HCT116 (cell line): Measurements from ENCODE around the gene NR2F6. TPM values are rescaled to one million over a fixed set of nuclear protein-coding genes. Genes with fewer than 3 reads are reported as not detected.

Experiments
- ATAC-seq: fragments of 200-7000 bp; cut with Tn5 transposase; 2 replicates; pipeline ENCODE4 v1.9.1; 2020; ENCODE audit warnings: mild to moderate bottlenecking, moderate library complexity
- Bru-seq: library from RNA; stranded (reverse); fragments of 400-500 nt; gene quantifications from one replicate; lab custom pipeline; 2021; lab: Mats Ljungman, UMichigan
- BruChase-seq, 2 experiments: library from RNA; stranded (reverse); fragments of 400-500 nt; gene quantifications; one replicate each; lab custom pipeline; 2021; lab: Mats Ljungman, UMichigan
- BruUV-seq: library from RNA; stranded (reverse); fragments of 400-500 nt; replicated peaks from 2 replicates; lab custom pipeline; 2021; lab: Mats Ljungman, UMichigan
- CTCF ChIA-PET: fragments of 300-600 bp; sonication (Branson Sonifier 250); formaldehyde crosslinking; loops from one replicate; lab custom pipeline; 2021; ENCODE audit warnings: antibody characterized with exemption; lab: Charles Lee
- POLR2A ChIA-PET: fragments of 300-600, 350-600 bp; sonication (Branson Sonifier 250); formaldehyde crosslinking; loops from one replicate; lab custom pipeline; 2021; ENCODE audit warnings: antibody characterized with exemption; lab: Charles Lee
- RAD21 ChIA-PET, 2 experiments: fragments of 300-600 bp; sonication (Branson Sonifier 250); formaldehyde crosslinking; loops; one replicate each; lab custom pipeline; 2023; ENCODE audit warnings: low total read pairs in 2 of 2; ENCODE audit not compliant: uncharacterized antibody in 2 of 2, unreplicated experiment in 2 of 2, low non-redundant PET in 1 of 2; lab: Charles Lee
- DNase-seq: peaks from one replicate; pipeline ENCODE4 v3.0.0-alpha.2; 2010; ENCODE audit warnings: low read depth, low spot score
- H2AFZ ChIP-seq: fragments of 200-600 bp; shearing (Covaris generic), sonication (generic); 2 replicates; pipeline ENCODE4 v1.6.1; 2017; ENCODE audit warnings: low read depth, mixed run types, mixed read lengths, antibody characterized with exemption, low read length; ENCODE audit not compliant: poor library complexity, severe bottlenecking
- H3K27ac ChIP-seq: 2 replicates; pipeline ENCODE4 v1.5.1; 2012; ENCODE audit warnings: low read depth, low read length
- H3K27me3 ChIP-seq: fragments of 200-600 bp; sonication (generic); 2 replicates; pipeline ENCODE4 v1.6.1; 2016; ENCODE audit warnings: mixed run types, low read length, mixed read lengths; ENCODE audit not compliant: insufficient read depth
- H3K36me3 ChIP-seq, 2 experiments: fragments of 200-500 bp in 1 of 2; fragments of 200-600 bp in 1 of 2; sonication (Bioruptor generic) in 1 of 2; sonication (generic) in 1 of 2; 2 replicates each; pipeline versions ENCODE4 v1.5.1 to v1.6.1; 2014 to 2016; ENCODE audit warnings: low read length in 2 of 2, inconsistent platforms in 1 of 2, mixed read lengths in 1 of 2, mixed run types in 1 of 2; ENCODE audit not compliant: insufficient read depth in 2 of 2, control insufficient read depth in 1 of 2
- H3K4me1 ChIP-seq, 2 experiments: fragments of 200-600 bp in 1 of 2; sonication (generic) in 1 of 2; 2 replicates each; pipeline versions ENCODE4 v1.5.1 to v1.6.1; 2012 to 2017; ENCODE audit warnings: low read length in 2 of 2, inconsistent platforms in 1 of 2, mild to moderate bottlenecking in 1 of 2, mixed read lengths in 1 of 2, mixed run types in 1 of 2, moderate library complexity in 1 of 2; ENCODE audit not compliant: insufficient read depth in 2 of 2, control insufficient read depth in 1 of 2
- H3K4me2 ChIP-seq: fragments of 200-600 bp; sonication (generic); 2 replicates; pipeline ENCODE4 v1.6.1; 2017; ENCODE audit warnings: mixed run types, low read length, mixed read lengths
- H3K4me3 ChIP-seq, 2 experiments: fragments of 200-600 bp in 1 of 2; sonication (generic) in 1 of 2; replicated peaks in 1 of 2; 2 replicates each; pipeline ENCODE4 v1.5.1; 2011 to 2016; ENCODE audit warnings: low read length in 2 of 2, control low read depth in 1 of 2, low read depth in 1 of 2, mild to moderate bottlenecking in 1 of 2, mixed read lengths in 1 of 2, mixed run types in 1 of 2
- H3K79me2 ChIP-seq: fragments of 200-600 bp; sonication (generic); 2 replicates; pipeline ENCODE4 v1.6.1; 2017; ENCODE audit warnings: mild to moderate bottlenecking, mixed run types, low read length, moderate library complexity, mixed read lengths; ENCODE audit not compliant: insufficient read depth
- H3K9ac ChIP-seq: fragments of 200-600 bp; sonication (generic); 2 replicates; pipeline ENCODE4 v1.6.1; 2016; ENCODE audit warnings: low read length, mixed read lengths
- H3K9me2 ChIP-seq: fragments of 200-600 bp; sonication (generic), shearing (Covaris generic); 2 replicates; pipeline ENCODE4 v1.6.1; 2017; ENCODE audit warnings: mixed run types, mild to moderate bottlenecking, moderate library complexity; ENCODE audit not compliant: insufficient read depth
- H3K9me3 ChIP-seq, 2 experiments: fragments of 200-500 bp in 1 of 2; fragments of 200-600 bp in 1 of 2; sonication (Bioruptor generic) in 1 of 2; sonication (generic) in 1 of 2; 2 replicates each; pipeline ENCODE4 v1.6.1; 2014 to 2017; ENCODE audit warnings: low read length in 2 of 2, mixed read lengths in 2 of 2, inconsistent platforms in 1 of 2, low read depth in 1 of 2, mild to moderate bottlenecking in 1 of 2, mixed run types in 1 of 2, moderate library complexity in 1 of 2; ENCODE audit not compliant: control insufficient read depth in 1 of 2, insufficient read depth in 1 of 2
- H4K20me1 ChIP-seq: fragments of 200-600 bp; sonication (generic), shearing (Covaris generic); 2 replicates; pipeline ENCODE4 v1.6.1; 2017; ENCODE audit warnings: mixed run types, mild to moderate bottlenecking, moderate library complexity; ENCODE audit not compliant: insufficient read depth
- CEBPB ChIP-seq: IDR thresholded peaks from 2 replicates; pipeline ENCODE4 v1.6.1; 2012; ENCODE audit warnings: low read depth
- JUND ChIP-seq: IDR thresholded peaks from 2 replicates; pipeline ENCODE4 v1.6.1; 2012
- POLR2A ChIP-seq: IDR thresholded peaks from 2 replicates; pipeline ENCODE4 v1.7.0; 2011; ENCODE audit warnings: borderline replicate concordance; ENCODE audit not compliant: insufficient read depth, insufficient read length; ENCODE audit errors: extremely low read depth
- POLR2AphosphoS5 ChIP-seq: IDR thresholded peaks from 2 replicates; pipeline ENCODE4 v1.6.1; 2011; ENCODE audit warnings: mild to moderate bottlenecking, low read depth, low read length, moderate library complexity
- SIN3A ChIP-seq: IDR thresholded peaks from 2 replicates; pipeline ENCODE4 v1.6.1; 2012; ENCODE audit warnings: low read depth
- SRF ChIP-seq: IDR thresholded peaks from 2 replicates; pipeline ENCODE4 v1.6.1; 2012; ENCODE audit warnings: low read depth
- TCF7L2 ChIP-seq: IDR thresholded peaks from 2 replicates; pipeline ENCODE4 v1.7.0; 2011; ENCODE audit warnings: borderline replicate concordance, inconsistent platforms; ENCODE audit not compliant: insufficient read depth, insufficient read length; ENCODE audit errors: extremely low read depth
- YY1 ChIP-seq: IDR thresholded peaks from 2 replicates; pipeline ENCODE4 v1.6.1; 2011; ENCODE audit warnings: low read length, low read depth, moderate library complexity, mild to moderate bottlenecking; ENCODE audit not compliant: insufficient replicate concordance; ENCODE audit errors: extremely low read depth
- ZFX ChIP-seq: fragments of 450-650 bp; IDR thresholded peaks from 2 replicates; pipeline ENCODE4 v1.6.1; 2017
- intact Hi-C: fragments of 100-400 bp; cut with micrococcal nuclease; formaldehyde crosslinking; loops from 2 replicates; pipeline ENCODE4 v1.10.0; 2022
- long read RNA-seq: library from polyadenylated mRNA; unstranded; transcript quantifications from one replicate; pipeline ENCODE4 v2.0.0, GENCODE V29; 2021; ENCODE audit not compliant: unreplicated experiment
- polyA plus RNA-seq: library from polyadenylated mRNA; unstranded; fragments of >200 nt; gene quantifications from 2 replicates; pipeline ENCODE4 v1.2.1, GENCODE V29; 2012; ENCODE audit warnings: missing spikeins
- total RNA-seq: library from RNA; stranded (reverse); gene quantifications from one replicate; pipeline ENCODE4 v1.2.1, GENCODE V29; 2021; ENCODE audit not compliant: unreplicated experiment
- TF ChIP-seq, protein P1 (sequence below): IDR thresholded peaks from 2 replicates; pipeline ENCODE4 v1.6.1; 2012
- TF ChIP-seq, protein P2 (sequence below): IDR thresholded peaks from 2 replicates; pipeline ENCODE4 v1.6.1; 2012
- TF ChIP-seq, protein P3 (sequence below): IDR thresholded peaks from 2 replicates; pipeline ENCODE4 v1.6.1; 2011; ENCODE audit warnings: mild to moderate bottlenecking, low read length, moderate library complexity; ENCODE audit not compliant: insufficient replicate concordance; ENCODE audit errors: extremely low read depth

NR2F6 gene
- total RNA-seq (88.0 TPM), Bru-seq, nascent RNA (percentile 71 among the genes with signal in this experiment), BruChase-seq, experiment 1, labeled RNA remaining after a 6-hour chase (percentile 82 among the genes with signal in this experiment), BruChase-seq, experiment 2, labeled RNA remaining after a 2-hour chase (percentile 88 among the genes with signal in this experiment)
- 57.6 and 61.3 TPM in 2 replicates for polyA plus RNA-seq
- long read RNA-seq, transcript NR2F6-201 (4 exons, 2,404 nt) = major isoform, 183 of 318 reads
- long read RNA-seq, partial matches to known transcripts = 129 of 318 reads
- long read RNA-seq, other reads (novel, unspliced or antisense) = 6 of 318 reads

GRCh38 chr19:17245535-17245984 is at the start of gene NR2F6:
NR2F6 (minus strand) TSS chr19:17245919; CDS start chr19:17245220, 699 bp downstream.
- RAD21 ChIA-PET = no interaction called here
- CTCF ChIA-PET = no interaction called here
- POLR2A ChIA-PET = no interaction called here

DNA sequence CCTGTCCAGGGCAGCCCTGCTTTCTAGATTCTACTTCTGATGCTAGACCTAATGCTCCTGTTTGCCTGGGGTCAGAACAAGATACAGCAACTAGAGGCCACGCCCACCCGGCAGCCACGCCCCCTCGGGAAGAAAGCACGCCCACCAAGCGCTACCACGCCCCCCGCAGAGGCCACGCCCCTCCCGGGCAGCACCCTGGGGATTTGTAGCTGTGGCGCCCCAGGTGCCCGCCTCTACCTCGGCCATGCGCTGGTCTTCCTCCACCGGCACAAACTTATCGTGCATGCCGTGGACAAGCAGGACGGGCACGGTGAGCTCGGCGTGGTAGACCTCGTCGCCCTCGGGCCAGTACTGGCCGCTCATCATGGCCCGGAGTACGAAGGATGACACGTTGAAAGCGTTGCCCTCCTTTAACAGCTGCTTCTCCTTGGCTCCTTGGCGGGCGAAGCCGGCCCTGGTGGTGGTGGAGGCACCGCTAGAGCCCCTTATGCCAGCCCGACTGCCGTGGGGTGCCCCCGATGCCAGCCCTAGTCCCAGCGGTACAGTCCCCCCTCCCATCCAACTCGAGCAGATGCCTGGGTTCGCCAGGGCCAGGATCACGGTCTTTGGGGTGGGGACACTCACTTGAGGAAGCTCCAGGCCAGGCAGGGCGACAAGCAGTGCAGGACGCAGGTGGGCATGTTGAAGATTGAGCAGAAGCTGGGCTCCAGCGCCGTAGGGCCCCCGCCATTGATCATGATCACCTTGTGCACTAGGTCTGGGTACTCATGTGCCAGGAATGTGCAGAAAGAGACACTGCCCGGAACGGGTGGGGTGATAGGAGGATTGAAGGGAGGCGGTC is 48.6 kb upstream of the NR2F6 start:
- no peaks in the 10 kb centered on the region for H4K20me1 ChIP-seq
- peak overlapping the region; percentile 60 to 67 for H3K4me3 ChIP-seq
- RAD21 ChIA-PET = interaction anchor here in 1 of 2 experiments (1.2 kb wide), 1 partner anchor 11 kb away, joined by 3 read pairs; no protein-coding TSS in a partner anchor
- H3K27ac ChIP-seq = peak overlapping the region; percentile 57
- H3K36me3 ChIP-seq = peaks cover 0 to 10% of the 10 kb centered on the region in 2 experiments; a peak in 2 of 4 replicates
- H3K79me2 ChIP-seq = peaks cover 37% of the 10 kb centered on the region
- POLR2A ChIA-PET = interaction anchor here (1.0 to 2.4 kb wide), 3 partner anchors 10 to 95 kb away, joined by 3 to 22 read pairs (median 4); partner anchors contain the start of genes ABHD8, DDA1 and MRPL34
- TF ChIP-seq SIN3A (no peak), TCF7L2 (no peak), ZFX (no peak), CEBPB (no peak), POLR2A (no peak), JUND (no peak), YY1 (no peak)
- TF ChIP-seq, protein P1, sequence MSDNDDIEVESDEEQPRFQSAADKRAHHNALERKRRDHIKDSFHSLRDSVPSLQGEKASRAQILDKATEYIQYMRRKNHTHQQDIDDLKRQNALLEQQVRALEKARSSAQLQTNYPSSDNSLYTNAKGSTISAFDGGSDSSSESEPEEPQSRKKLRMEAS = no peak
- TF ChIP-seq, protein P2, sequence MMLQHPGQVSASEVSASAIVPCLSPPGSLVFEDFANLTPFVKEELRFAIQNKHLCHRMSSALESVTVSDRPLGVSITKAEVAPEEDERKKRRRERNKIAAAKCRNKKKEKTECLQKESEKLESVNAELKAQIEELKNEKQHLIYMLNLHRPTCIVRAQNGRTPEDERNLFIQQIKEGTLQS = no peak
- TF ChIP-seq, protein P3, sequence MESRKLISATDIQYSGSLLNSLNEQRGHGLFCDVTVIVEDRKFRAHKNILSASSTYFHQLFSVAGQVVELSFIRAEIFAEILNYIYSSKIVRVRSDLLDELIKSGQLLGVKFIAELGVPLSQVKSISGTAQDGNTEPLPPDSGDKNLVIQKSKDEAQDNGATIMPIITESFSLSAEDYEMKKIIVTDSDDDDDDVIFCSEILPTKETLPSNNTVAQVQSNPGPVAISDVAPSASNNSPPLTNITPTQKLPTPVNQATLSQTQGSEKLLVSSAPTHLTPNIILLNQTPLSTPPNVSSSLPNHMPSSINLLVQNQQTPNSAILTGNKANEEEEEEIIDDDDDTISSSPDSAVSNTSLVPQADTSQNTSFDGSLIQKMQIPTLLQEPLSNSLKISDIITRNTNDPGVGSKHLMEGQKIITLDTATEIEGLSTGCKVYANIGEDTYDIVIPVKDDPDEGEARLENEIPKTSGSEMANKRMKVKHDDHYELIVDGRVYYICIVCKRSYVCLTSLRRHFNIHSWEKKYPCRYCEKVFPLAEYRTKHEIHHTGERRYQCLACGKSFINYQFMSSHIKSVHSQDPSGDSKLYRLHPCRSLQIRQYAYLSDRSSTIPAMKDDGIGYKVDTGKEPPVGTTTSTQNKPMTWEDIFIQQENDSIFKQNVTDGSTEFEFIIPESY = no peak
- no TSS peak for BruUV-seq
- H3K9me2 ChIP-seq = no peaks in the 10 kb centered on the region
- H3K9me3 ChIP-seq = no peaks in the 10 kb centered on the region; a peak in 1 of 4 replicates
- H3K27me3 ChIP-seq = no peaks in the 10 kb centered on the region
- intact Hi-C loops = no loop called here
- DNase-seq (no peak), ATAC-seq (peak; percentile 30)
- H2AFZ ChIP-seq = no peak overlapping the region
- H3K9ac ChIP-seq = peak overlapping the region; percentile 68; the same call in 1 of the 2 replicates
- H3K4me2 ChIP-seq = peak overlapping the region; percentile 82
- peaks cover 20 to 44% of the 10 kb centered on the region in 2 experiments for H3K4me1 ChIP-seq
- CTCF ChIA-PET = interaction anchor here (1.1 to 1.7 kb wide), 4 partner anchors 11 to 92 kb away, joined by 4 to 7 read pairs (median 4); partner anchors contain the start of genes ANO8 and MRPL34

More at GRCh38 chr19:17245535-17245984, at the start of gene NR2F6:
- H3K4me2 ChIP-seq = peak within 1 kb of the TSS; percentile 99
- H3K9me3 ChIP-seq = no peaks in the 10 kb centered on the region
- H3K4me3 ChIP-seq = peak within 1 kb of the TSS; percentile 87 to 94
- no peaks in the 10 kb centered on the region for H4K20me1 ChIP-seq
- ATAC-seq (peak; percentile 4), DNase-seq (no peak)
- no peaks in the 10 kb centered on the region for H3K9me2 ChIP-seq
- H3K27ac ChIP-seq = peak within 1 kb of the TSS; percentile 91
- H2AFZ ChIP-seq = no peak within 1 kb of the TSS
- intact Hi-C loops = no loop called here
- no peaks in the 10 kb centered on the region for H3K27me3 ChIP-seq
- no TSS peak for BruUV-seq
- peaks cover 50 to 73% of the 10 kb centered on the region in 2 experiments for H3K4me1 ChIP-seq
- peaks cover 42% of the 10 kb centered on the region for H3K79me2 ChIP-seq
- TF ChIP-seq ZFX (peak; percentile 64), SIN3A (no peak), POLR2AphosphoS5 (peak; percentile 59), SRF (no peak)
- TF ChIP-seq, all 23 proteins: peak for 2
- Histone ChIP-seq H3K36me3 (peaks cover 0 to under 1% of the 10 kb centered on the region in 2 experiments; a peak in 1 of 4 replicates), H3K9ac (peak within 1 kb of the TSS; percentile 86)
